ENCODE results near the gene VOPP1. TPM values are rescaled to one million over a fixed set of nuclear protein-coding genes. Genes with fewer than 3 reads are reported as not detected.
A peak's percentile ranks its signal among the peaks of the same experiment; 100 is the strongest.

VOPP1 gene
- total and polyA plus RNA-seq, 8 donors = 15.1 to 37.3 (median 19.2) TPM

GRCh38 chr7:55546814-55547213, 25.5 kb downstream of the VOPP1 start:
- Histone ChIP-seq H3K36me3 (no peaks in the 10 kb centered on the region), H3K27ac (no peak overlapping the region)
- no peak for FAIRE-seq

GRCh38 chr7:55545496-55545895, 26.8 kb downstream of the VOPP1 start:
- H3K4me1 ChIP-seq = peaks cover 0 to 14% (median 8%) of the 10 kb centered on the region in 3 donors
- WGBS, 2 donors = 90 to 92% methylated on average over 6 of the region's 6 CpGs

More at GRCh38 chr7:55546814-55547213, 25.5 kb downstream of the VOPP1 start:
- TF ChIP-seq, protein P1, sequence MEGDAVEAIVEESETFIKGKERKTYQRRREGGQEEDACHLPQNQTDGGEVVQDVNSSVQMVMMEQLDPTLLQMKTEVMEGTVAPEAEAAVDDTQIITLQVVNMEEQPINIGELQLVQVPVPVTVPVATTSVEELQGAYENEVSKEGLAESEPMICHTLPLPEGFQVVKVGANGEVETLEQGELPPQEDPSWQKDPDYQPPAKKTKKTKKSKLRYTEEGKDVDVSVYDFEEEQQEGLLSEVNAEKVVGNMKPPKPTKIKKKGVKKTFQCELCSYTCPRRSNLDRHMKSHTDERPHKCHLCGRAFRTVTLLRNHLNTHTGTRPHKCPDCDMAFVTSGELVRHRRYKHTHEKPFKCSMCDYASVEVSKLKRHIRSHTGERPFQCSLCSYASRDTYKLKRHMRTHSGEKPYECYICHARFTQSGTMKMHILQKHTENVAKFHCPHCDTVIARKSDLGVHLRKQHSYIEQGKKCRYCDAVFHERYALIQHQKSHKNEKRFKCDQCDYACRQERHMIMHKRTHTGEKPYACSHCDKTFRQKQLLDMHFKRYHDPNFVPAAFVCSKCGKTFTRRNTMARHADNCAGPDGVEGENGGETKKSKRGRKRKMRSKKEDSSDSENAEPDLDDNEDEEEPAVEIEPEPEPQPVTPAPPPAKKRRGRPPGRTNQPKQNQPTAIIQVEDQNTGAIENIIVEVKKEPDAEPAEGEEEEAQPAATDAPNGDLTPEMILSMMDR (IDR thresholded peaks at IDR 0.05) = no peak
- ATAC-seq (peak; percentile 68 to 82 (median 76)), DNase-seq (peak in 5 of 6 donors; percentile 49 to 80 (median 65))
- Histone ChIP-seq H3K27me3 (no peaks in the 10 kb centered on the region), H3K9me3 (no peaks in the 10 kb centered on the region), H3K4me3 (no peak overlapping the region), H3K4me1 (peaks cover 0 to 15% (median 8%) of the 10 kb centered on the region in 3 donors)
- 25 to 34% methylated on average over 5 of the region's 5 CpGs for WGBS, 2 donors
- intact Hi-C loops (cut with DNase I) = no loop called here

GRCh38 chr7:55540226-55540858, 32.0 kb downstream of the VOPP1 start:
- FAIRE-seq (no peak), DNase-seq (no peak), ATAC-seq (no peak)
- Histone ChIP-seq H3K27me3 (no peaks in the 10 kb centered on the region), H3K27ac (no peak overlapping the region), H3K36me3 (no peaks in the 10 kb centered on the region), H3K4me1 (no peaks in the 10 kb centered on the region), H3K4me3 (no peak overlapping the region), H3K9me3 (no peaks in the 10 kb centered on the region)
- WGBS, 2 donors = 96 to 98% methylated on average over 20 of the region's 20 CpGs
- intact Hi-C loops (cut with DNase I) = no loop called here
- TF ChIP-seq, protein P1 (IDR thresholded peaks at IDR 0.05) = no peak

More at GRCh38 chr7:55545496-55545895, 26.8 kb downstream of the VOPP1 start:
- H3K36me3 ChIP-seq = no peaks in the 10 kb centered on the region
- intact Hi-C loops (cut with DNase I) = no loop called here
- DNase-seq = peak in 1 of 6 donors; percentile 21
- no peak overlapping the region for H3K4me3 ChIP-seq
- ATAC-seq = peak in 2 of 4 donors; percentile 27 to 51
- no peak for FAIRE-seq
- TF ChIP-seq, protein P1 (IDR thresholded peaks at IDR 0.05) = no peak
- no peak overlapping the region for H3K27ac ChIP-seq
- no peaks in the 10 kb centered on the region for H3K9me3 ChIP-seq
- no peaks in the 10 kb centered on the region for H3K27me3 ChIP-seq

- FAIRE-seq (no peak), DNase-seq (no peak), ATAC-seq (no peak)
- 75 to 84% methylated on average over 3 of the region's 3 CpGs for WGBS, 2 donors
- Histone ChIP-seq H3K27ac (no peak overlapping the region), H3K36me3 (no peaks in the 10 kb centered on the region), H3K9me3 (no peaks in the 10 kb centered on the region), H3K4me3 (no peak overlapping the region), H3K27me3 (no peaks in the 10 kb centered on the region), H3K4me1 (no peaks in the 10 kb centered on the region)
- TF ChIP-seq, protein P1 (IDR thresholded peaks at IDR 0.05) = no peak
- intact Hi-C loops (cut with DNase I) = no loop called here
These were observed 32.9 kb downstream of the VOPP1 start for GRCh38 chr7:55539380-55539779.

DNA sequence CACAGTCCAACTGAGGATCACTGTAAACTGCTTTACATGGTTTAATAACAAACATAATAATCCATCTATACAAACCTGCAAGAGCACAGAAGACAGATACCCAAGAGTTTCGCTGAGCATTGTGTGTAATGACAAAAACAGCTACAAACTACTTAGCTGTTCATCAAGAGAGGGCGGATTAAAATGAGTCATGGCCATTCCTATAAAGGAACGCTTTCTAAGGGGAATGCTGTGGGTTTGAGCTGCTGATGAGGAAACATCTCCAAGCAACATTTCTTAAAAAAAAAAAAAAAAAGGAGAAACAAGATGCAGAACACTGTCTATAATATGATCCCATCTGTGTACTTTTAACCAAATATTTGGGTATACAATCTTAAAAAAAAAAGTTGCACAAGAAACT, 33.8 kb downstream of the VOPP1 start:
- ATAC-seq (peak in 1 of 4 donors; percentile 21), DNase-seq (no peak), FAIRE-seq (no peak)

More for the DNA sequence above, 33.8 kb downstream of the VOPP1 start:
- Histone ChIP-seq H3K27me3 (no peaks in the 10 kb centered on the region), H3K4me1 (no peaks in the 10 kb centered on the region), H3K36me3 (no peaks in the 10 kb centered on the region), H3K4me3 (no peak overlapping the region), H3K27ac (no peak overlapping the region), H3K9me3 (no peaks in the 10 kb centered on the region)
- intact Hi-C loops (cut with DNase I) = no loop called here
- 94% methylated on average over 3 of the region's 3 CpGs for WGBS, 2 donors
- TF ChIP-seq, protein P1 (IDR thresholded peaks at IDR 0.05) = no peak
